ENCODE data around the gene NPC1.

The NPC1 gene

DNA sequence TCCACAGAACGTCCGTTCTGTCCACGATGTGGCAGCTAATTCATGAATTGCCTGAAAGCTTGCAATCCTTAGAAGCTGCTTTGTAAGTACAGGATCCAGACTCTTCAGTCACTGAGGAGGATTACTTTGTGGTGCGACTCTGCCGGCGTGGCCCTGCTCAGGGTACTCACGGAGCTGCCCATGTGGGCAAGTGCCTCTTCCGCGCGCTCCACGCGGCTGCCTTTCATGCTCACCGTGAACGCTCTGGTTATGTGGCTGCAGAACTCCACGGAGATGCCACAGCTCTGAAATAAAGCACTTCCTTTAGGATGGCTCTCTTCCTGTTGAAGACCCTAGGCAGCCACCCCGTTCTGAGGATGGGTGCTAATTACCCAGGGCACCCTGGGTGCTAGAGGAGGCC is 52.0 kb downstream of the NPC1 start:
- in situ Hi-C loops (cut with HindIII; ENCODE audit: low pct_unique_long_range_greater_than_20kb, low sequenced_read_pairs) = no loop called here
- TF ChIP-seq JUND (IDR thresholded peaks at IDR 0.05; ENCODE audit: low read depth) = no peak
- DNase-seq (ENCODE audit: low read depth in 1 of 2, low spot score in 1 of 2) = no peak

DNA sequence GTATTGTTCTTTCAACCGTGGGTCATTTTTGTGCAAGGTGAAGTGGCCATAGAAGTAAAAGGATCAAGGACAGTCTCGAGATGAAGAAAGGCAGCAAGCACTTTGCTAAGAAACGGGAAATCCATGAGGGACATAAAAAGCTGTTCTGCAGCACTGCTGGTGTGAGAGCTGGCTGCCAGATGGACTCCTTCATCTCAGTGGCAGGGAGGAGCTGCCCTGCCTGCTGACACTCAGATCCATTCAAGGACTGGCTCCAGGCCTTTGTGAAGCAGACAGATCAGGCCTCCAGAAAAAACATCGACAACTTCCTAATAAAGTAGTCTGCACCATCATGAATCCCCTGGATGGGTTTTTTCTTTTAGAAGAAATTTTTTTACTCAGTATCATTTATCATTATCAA is 53.5 kb downstream of the NPC1 start:
- in situ Hi-C loops (cut with HindIII; ENCODE audit: low pct_unique_long_range_greater_than_20kb, low sequenced_read_pairs) = no loop called here
- no peak for TF ChIP-seq JUND (IDR thresholded peaks at IDR 0.05; ENCODE audit: low read depth)
- DNase-seq (ENCODE audit: low read depth in 1 of 2, low spot score in 1 of 2) = no peak

- no peak for TF ChIP-seq JUND (IDR thresholded peaks at IDR 0.05; ENCODE audit: low read depth)
- no peak for DNase-seq (ENCODE audit: low read depth in 1 of 2, low spot score in 1 of 2)
- in situ Hi-C loops (cut with HindIII; ENCODE audit: low pct_unique_long_range_greater_than_20kb, low sequenced_read_pairs) = no loop called here
Observed at GRCh38 chr18:23531912-23532311, 54.4 kb downstream of the NPC1 start.

- no peak for TF ChIP-seq JUND (IDR thresholded peaks at IDR 0.05; ENCODE audit: low read depth)
- no peak for DNase-seq (ENCODE audit: low read depth in 1 of 2, low spot score in 1 of 2)
- in situ Hi-C loops (cut with HindIII; ENCODE audit: low pct_unique_long_range_greater_than_20kb, low sequenced_read_pairs) = no loop called here
Observed at GRCh38 chr18:23530195-23530594, 56.1 kb downstream of the NPC1 start.

DNA sequence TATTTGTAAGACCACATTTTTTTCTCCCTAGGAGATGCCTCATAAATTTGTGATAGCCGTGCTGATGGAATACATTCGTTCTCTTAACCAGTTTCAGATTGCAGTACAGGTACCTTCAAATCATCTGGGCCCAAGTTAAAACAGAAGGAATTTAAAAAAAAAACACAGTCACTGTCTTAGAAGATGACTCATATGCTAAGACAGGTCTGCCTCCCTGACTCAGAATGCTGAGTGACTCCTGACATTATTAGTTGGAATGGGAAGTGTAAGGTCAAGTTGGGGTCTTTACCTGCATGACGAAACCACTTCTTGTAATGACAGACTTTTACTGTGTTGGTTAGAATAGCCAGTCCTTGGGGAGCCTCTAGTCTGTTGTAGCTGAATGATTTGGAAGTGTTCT is 56.7 kb downstream of the NPC1 start:
- in situ Hi-C loops (cut with HindIII; ENCODE audit: low pct_unique_long_range_greater_than_20kb, low sequenced_read_pairs) = no loop called here

DNA sequence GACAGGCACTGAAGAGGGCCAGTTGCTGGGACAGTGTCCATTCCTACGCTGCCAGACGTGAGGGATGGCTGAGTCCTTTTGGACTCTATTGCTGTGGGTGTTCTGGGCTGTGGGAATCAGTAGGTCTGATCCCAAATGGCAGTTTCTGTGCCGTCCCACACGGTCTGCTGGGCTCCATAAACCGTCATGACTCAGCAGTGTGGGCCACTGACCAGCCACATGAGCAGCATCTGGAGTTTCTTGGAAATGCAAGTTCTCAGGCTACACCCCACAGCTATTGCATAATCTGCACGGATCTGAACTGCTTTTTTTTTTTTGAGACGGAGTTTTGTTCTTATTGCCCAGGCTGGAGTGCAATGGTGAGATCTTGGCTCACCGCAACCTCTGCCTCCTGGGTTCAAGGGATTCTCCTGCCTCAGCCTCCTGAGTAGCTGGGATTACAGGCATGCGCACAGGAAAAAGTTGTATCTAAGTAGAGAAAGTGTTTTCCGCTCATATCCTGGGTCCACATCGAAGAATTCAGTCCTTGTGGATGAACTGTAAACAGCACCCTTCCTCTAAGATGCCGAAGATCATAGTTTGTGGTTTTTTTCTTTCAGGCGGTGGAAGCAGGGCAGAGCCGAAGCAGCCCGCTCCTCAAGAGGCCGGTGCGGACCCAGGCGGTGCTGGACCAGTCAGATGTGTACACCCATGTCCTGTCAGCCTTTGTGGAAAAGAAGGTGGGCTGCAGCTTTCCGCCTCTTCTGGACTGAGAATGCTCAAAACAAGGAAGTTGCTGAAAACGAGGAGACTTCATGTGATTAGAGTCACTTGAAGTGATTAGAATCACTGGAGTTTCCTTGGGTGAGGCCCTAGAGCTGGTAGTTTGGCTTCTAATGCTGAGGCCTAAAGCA is 57.5 kb downstream of the NPC1 start:
- in situ Hi-C loops (cut with HindIII; ENCODE audit: low pct_unique_long_range_greater_than_20kb, low sequenced_read_pairs) = no loop called here
- DNase-seq (ENCODE audit: low read depth in 1 of 2, low spot score in 1 of 2) = no peak
- TF ChIP-seq JUND (IDR thresholded peaks at IDR 0.05; ENCODE audit: low read depth) = no peak

More for the DNA sequence above, 56.7 kb downstream of the NPC1 start:
- TF ChIP-seq JUND (IDR thresholded peaks at IDR 0.05; ENCODE audit: low read depth) = no peak
- no peak for DNase-seq (ENCODE audit: low read depth in 1 of 2, low spot score in 1 of 2)

GRCh38 chr18:23526501-23527063 is 59.7 kb downstream of the NPC1 start:
- TF ChIP-seq JUND (IDR thresholded peaks at IDR 0.05; ENCODE audit: low read depth) = no peak
- no peak for DNase-seq (ENCODE audit: low read depth in 1 of 2, low spot score in 1 of 2)

GRCh38 chr18:23524213-23524707 is 62.0 kb downstream of the NPC1 start:
- in situ Hi-C loops (cut with HindIII; ENCODE audit: low pct_unique_long_range_greater_than_20kb, low sequenced_read_pairs) = no loop called here
- DNase-seq (ENCODE audit: low read depth in 1 of 2, low spot score in 1 of 2) = no peak
- no peak for TF ChIP-seq JUND (IDR thresholded peaks at IDR 0.05; ENCODE audit: low read depth)

More at GRCh38 chr18:23526501-23527063, 59.7 kb downstream of the NPC1 start:
- in situ Hi-C loops (cut with HindIII; ENCODE audit: low pct_unique_long_range_greater_than_20kb, low sequenced_read_pairs) = no loop called here

DNA sequence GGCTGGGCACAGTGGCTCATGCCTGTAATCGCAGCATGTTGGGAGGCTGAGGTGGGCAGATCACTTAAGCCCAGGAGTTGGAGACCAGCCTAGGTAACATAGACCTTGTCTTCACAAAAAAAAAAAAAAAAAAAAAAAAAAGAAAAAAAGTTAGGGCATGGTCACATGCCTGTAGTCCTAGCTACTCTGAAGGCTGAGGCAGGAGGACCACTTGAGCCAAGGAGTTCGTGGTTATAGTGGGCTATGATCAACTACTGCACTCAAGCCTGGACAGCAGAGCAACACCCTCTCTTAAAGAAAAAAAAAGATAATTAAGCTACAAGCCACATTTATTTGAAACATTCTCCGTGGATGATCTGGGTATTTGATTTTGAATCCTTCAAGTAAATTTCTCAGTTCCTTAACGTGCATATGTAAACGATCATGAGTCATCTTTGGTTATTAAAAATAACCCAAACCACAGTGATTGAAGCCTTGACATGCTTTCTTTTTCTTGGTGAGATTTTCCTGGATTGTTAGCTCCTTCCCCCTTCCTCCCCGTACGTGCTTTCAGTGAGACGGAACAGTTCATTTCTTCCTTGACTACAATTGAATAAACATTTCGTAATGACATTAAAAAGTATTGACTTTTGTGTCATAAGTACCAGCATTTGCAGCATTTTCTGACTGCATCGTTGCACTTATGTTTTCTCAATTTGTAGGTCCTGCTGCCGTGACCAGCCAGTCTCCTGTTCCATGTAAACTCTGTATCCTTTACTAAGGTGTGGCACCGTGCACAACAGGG is 62.7 kb downstream of the NPC1 start:
- in situ Hi-C loops (cut with HindIII; ENCODE audit: low pct_unique_long_range_greater_than_20kb, low sequenced_read_pairs) = no loop called here
- no peak for DNase-seq (ENCODE audit: low read depth in 1 of 2, low spot score in 1 of 2)
- no peak for TF ChIP-seq JUND (IDR thresholded peaks at IDR 0.05; ENCODE audit: low read depth)

GRCh38 chr18:23521907-23522306 is 64.4 kb downstream of the NPC1 start:
- TF ChIP-seq JUND (IDR thresholded peaks at IDR 0.05; ENCODE audit: low read depth) = no peak
- in situ Hi-C loops (cut with HindIII; ENCODE audit: low pct_unique_long_range_greater_than_20kb, low sequenced_read_pairs) = no loop called here
- no peak for DNase-seq (ENCODE audit: low read depth in 1 of 2, low spot score in 1 of 2)

- DNase-seq (ENCODE audit: low read depth in 1 of 2, low spot score in 1 of 2) = no peak
- no peak for TF ChIP-seq JUND (IDR thresholded peaks at IDR 0.05; ENCODE audit: low read depth)
- in situ Hi-C loops (cut with HindIII; ENCODE audit: low pct_unique_long_range_greater_than_20kb, low sequenced_read_pairs) = no loop called here
Observed at GRCh38 chr18:23521271-23521670, 65.0 kb downstream of the NPC1 start.

DNA sequence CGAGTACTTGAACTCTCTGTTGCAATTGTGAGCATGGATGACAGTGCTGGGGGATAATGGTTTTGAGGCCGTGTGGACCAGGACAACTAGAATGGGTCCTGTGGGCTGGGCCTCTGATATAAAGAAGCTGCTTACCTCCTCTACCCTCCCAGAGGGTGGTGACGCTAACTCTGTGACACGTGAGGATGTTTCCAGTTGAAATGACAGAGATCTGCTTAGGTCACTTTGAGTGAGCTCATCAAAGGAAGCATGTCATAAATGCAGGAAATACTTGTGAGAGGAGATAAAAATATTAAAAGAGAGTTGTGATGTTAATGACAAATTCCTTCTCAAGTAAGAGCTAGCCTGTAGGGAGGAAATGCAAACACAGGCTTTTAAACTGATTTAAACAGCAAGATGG is 66.6 kb downstream of the NPC1 start:
- TF ChIP-seq JUND (IDR thresholded peaks at IDR 0.05; ENCODE audit: low read depth) = no peak
- no peak for DNase-seq (ENCODE audit: low read depth in 1 of 2, low spot score in 1 of 2)
- in situ Hi-C loops (cut with HindIII; ENCODE audit: low pct_unique_long_range_greater_than_20kb, low sequenced_read_pairs) = no loop called here
